GM19397 (cell line): ENCODE data around the gene TCHHL1.

Source experiments
- ATAC-seq: cut with Tn5 transposase; IDR thresholded peaks from one replicate; pipeline ENCODE4 v1.9.1; 2021; ENCODE audit warnings: mild to moderate bottlenecking, moderate library complexity; ENCODE audit not compliant: unreplicated experiment

The TCHHL1 gene

DNA sequence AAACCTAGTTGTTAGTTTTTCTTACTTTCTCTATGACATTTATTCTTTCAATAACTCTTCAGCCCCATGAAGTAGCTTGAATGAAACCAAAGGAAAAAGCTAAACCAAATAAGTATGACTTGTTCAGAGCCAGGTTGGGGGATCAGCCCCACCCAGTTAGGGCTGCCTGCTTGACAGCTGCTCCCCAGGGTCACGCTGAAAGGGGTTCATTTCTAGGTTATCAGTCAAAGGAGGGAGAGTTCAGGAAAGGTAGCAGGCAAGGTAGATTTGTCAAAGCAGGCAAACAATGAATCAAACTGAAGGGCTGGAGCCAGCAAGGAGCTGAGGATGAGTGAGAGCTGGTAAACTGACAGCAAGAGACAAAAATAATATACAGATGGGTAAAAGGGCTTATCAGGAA is 49.0 kb downstream of the TCHHL1 start:
- no peak for ATAC-seq

DNA sequence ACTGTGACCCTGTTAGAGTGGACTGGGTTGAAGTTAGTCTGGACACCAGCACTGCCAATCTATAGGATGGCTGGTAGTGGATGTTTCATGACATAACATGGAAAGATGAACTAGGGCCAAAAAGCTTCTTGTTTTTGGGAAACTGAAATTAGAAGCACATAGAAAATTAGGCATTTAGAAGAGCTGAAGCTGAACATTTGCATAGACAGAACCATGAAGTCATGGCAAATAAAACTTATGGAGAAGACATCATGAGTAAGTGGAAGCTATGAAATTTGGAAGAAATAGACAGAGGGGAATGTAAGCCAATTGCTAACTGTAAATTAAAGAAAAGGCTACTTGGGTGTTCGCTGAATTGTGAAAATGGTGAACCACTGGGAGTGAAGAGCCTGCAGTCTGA is 49.4 kb downstream of the TCHHL1 start:
- no peak for ATAC-seq

DNA sequence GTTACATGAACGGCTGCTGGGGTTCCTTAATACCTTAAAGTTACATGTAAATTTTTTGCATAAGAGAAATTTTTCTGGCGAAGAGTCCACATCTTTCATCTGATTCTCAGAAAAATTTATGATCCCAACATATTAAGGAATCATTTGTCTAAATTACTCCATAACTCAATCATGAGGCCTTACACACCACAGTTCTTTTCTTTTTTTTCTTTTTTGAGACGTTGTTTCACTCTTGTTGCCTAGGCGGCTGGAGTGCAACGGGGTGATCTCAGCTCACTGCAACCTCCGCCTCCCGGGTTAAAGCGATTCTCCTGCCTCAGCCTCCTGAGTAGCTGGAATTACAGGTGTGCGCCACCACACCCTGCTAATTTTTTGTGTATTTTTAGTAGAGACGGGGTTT is 50.0 kb downstream of the TCHHL1 start:
- no peak for ATAC-seq

DNA sequence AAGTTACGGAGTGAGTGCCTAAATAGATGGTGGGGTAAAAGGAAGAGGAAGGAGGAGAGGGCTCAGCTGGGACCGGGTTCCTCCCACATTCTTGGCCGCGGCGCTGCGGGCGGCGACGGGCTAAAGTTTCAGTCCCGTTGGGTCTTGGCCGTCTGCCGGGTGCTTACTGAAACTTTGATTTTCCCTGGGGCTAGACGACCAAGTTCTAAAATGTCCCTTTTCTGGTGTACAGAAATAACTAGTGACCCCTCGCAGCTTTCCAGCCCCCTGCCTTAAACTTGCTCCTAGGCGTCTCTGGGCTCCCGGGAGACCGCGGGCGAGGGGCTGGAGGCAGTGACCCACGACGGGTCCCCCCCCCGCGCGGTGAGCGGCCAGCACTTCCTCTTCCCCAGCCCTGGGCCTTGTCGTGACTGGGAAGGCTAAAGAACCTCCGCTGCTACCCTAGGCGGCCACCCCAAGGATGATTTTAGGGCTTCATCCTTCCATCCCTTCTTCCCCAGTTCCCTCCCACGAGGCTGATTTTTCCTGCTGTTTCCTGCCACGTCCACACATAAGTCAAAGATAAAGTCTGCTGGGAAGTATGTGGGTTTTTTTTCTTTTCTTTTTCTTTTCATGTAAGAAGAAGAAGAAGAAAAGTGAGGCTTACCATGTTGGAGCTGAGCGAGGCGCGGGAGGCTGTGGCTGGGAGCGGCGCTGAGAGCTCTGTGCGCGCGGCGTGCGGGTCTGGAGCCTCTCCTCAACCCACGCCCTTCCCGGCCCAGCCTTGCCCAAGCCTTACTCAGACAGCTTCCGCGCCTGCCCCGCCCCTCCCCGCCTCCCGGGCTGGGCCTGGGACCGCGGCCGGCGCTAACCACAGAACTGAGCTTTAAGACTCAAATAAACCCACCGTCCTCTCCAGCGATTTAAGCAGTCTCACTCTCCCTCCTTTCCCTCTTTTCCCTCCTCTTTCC is 52.3 kb downstream of the TCHHL1 start, which contains the start of gene S100A11:
TSS of gene S100A11 (minus strand) at position 738 of the 950 bp plus-strand sequence. CDS start at position 649, 89 bp downstream.
- ATAC-seq: peak; percentile 54

DNA sequence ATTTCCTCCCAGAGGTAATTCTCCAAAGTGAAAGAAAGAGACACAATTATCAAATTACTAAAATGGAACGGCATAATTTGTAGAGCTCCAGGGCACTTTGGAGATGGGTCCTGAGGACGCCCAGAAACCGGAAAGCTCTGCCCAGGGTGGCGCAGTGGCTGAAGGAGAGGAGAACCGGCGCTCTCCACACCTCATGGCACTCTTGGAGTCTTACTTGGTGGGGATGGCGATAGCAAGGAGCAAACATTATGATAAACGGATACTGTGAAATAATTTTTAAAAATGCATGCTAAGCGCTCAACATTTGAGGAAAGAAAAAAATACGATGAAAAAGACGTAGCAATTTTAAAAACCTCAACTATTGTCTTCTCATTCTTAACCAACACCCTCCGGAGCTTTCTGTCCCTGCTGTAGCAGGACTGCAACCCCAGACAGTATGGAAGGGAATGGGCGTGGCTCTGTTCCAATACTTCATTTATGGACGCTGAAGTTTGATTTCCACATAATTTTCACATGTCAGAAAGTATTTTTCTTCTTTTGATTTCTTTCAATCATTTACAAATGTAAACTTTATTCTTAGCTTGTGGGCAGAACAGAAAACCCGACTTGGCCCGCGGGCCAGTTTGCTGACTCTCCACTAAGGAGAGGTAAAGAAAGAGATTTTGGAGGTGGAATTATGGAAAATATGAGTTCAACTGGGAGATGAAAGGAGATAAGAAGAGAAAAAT is 53.2 kb downstream of the TCHHL1 start:
- no peak for ATAC-seq

DNA sequence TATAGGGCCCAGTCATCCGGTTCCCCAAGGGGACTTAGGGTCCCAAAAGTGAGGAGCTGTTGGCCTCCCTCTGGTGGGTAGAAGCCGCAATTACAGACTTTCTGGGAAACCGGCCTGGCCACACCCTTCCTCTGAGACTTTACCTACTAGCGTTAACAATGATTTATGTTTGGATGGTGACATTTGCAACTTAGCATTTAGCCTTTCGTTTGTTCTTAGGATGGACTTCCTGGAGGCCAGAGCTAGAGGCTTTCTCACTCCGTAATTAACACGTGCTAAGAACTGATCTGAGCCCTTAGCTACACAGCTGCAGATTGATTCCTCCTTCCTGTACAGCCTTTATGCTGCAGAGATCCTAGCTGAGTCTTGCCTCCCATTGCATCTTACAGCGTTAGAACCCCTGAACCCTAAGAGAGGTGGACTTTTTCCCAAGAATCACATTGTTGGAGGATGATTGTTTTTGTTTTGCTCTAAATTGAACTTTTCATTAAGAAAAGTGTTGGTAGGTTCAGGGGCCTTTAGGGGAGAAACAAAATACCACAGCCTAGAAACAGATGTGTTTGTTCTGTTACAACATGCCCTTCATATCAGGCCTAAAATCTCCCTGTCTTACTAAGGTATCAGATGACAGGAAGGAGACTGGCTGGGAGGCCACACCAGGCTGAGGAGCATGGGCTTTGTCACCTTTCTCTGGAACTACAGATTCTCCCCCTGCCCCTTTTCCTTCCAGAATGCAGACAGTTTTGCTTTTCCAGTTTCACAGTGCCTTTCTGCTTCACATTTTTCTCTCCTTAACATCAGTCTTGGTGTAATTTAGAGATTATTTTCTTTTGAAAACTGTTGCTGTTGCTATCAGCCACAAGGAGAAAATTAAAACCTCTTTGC is 54.0 kb downstream of the TCHHL1 start:
- peak; percentile 36 for ATAC-seq

DNA sequence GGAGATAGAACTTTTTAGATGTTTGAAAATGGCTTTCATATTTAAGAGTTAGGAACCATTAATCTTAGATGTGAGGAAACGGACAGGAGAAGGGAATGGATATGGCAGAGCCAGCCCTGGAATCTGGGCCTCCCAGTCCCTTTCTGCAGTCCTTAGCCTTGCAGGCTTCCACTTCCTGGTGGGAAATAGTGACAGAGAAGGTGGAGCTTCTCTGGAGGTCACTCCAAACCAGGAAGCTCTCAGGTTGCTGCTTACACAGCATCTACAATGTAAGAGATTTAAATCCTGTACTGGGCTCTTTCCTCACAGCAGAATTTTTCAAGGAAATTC is 54.6 kb downstream of the TCHHL1 start:
- ATAC-seq: peak; percentile 4
